HG03025 (cell line): ENCODE data around the gene GTPBP3.

Experiments
- ATAC-seq: cut with Tn5 transposase; IDR thresholded peaks from one replicate; pipeline ENCODE4 v1.9.1; 2021; ENCODE audit warnings: mild to moderate bottlenecking, moderate library complexity; ENCODE audit not compliant: unreplicated experiment, low FRiP score

The GTPBP3 gene

DNA sequence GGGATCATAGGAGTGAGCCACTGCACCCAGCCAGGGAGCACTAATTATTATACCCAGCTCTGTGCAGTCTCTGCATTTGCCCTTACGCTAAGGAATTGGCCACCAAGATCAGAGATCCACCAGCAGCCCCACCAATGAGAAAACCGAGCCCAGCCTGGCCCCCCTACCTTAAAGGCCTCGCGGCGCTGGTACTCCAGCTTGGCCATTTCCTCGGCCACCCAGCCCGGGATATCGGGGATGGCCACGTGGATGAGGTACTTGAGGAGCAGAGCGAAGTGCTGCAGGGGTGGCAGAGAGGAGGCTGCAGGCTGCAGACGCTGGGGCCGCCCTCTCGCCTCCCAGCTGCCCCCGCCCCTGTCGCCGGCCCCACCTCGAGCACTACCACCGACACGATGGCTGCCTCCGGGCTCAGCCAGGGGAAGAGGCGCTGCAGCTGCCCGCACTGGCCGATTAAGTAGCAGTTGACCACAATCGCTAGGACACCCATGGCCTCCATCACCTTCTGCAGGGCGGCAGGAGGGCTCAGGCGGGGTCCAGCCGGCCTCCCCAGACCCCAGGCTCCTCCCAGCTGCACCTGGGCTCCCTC, 10.2 kb upstream of the GTPBP3 start:
- no peak for ATAC-seq

DNA sequence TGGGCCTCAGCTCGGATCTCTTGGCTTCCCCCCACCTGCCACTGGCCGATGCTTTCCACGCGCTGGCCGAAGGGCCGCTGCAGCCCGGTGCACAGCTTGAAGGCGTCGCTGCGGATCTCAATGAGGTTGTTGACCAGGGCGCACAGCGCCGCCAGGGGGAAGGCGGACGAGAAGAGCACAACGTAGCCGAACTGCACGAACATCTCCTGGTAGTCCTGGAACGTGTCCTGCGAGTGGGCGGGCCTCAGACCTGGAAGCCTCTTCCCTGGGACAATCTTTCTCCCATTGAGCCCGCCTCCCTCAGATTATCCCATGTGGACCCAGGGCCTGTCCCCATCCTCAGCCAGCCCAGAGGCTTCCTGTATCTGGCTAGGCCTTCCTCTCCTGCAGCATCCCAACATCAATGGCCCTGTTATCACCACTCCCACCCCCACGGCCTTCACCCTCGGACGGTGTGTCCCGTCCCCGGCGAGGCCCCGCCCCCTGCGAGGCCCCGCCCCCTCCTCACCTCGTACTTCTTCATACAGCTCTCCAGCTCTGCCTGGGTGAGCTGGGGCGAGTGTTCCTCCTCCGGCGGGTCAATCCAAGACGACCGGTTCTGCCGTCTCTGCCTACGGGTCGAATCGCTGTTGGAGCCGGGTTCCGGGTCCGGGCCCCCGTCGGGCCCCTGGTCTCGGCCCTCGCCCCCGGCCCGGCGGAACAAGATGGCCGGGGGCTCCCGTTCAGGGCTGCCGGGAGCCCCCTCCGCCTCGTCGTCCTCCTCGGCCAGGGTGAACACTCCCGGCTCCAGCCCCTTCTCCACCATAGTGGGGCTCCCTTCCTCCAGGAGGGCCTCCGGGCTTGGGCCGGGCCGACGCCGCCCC, 9.5 kb upstream of the GTPBP3 start:
- no peak for ATAC-seq

DNA sequence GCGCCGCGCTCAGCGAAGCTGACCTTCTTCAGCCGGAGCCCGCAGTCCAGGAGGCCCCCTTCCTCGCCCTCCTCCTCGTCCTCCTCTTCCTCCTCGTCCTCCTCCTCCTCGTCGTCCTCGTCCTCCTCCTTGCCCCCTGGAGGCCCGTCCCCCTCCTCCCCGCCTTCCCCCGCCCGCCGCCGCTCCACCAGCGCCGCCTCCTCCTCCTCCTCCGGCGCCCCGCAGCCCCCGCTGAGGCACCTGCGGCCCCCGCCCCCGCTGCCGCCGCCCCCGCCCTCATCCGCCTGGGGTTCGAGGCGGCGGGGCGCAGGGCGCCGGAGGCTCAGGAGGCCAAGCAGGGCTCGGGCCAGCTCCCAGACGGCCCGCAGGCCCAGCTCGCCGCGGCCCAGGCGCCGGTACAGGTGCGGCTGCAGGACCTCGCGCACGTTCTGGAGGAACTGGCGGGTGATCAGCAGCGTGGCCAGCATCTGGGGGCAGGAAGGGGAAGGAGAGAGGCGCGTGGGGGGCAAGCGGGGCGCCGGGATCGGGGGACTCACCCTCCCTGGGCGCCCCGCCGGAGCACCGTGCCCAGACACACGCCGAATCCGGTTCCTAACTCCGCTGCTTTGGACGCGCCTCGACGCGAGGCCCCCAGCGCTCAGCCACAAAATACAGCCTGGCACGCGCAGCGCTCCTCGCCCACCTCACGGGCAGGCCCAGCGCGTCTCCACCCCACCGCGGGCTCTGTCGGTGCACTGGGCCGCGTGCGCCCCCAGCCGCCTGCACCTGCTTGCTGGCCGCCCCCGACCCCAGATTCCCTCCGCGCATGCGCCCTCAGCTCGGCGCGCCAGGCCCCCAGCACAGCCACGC, 8.6 kb upstream of the GTPBP3 start:
- no peak for ATAC-seq

DNA sequence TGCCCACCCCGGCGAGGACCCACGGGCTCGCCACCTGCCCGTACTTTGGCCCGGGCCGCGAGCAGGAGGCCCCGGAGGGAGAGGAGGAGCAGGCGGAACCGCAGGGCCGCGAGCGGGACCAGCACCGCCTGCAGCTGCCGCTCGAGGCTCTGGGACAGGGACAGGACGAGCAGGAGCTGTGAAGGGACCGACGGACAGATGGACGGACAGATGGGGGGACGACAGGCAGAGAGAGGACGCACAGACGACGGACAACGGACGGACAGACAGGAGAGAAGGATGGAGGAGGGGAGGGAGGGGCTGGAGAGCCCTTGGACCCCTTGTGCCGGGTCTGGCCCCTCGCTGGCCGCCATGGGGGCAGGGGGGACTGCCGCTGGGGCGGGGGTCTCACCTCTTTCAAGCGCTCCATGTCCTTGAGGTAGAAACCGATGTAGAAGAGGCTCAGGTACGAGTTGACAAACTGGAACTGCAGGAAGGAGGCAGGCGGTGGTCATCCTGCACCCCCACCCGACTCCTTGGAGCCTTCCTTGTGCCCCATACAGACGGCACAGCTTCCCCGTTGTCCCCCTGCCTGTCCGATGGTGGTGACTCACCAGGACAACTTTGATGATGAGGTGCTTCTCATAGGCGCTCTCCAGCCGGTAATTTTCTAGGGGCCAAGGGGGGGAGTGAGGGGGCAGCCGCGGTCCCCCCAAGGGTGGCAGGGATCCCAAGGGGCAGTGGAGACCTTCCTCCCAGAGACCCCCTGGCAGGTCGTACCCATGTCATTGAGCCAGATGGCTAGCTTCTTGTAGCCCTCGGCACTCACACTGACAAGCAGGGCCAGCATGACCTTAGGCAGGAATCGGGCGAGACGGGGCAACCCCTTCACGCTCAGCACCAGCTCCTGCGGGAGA, 7.7 kb upstream of the GTPBP3 start:
- no peak for ATAC-seq

DNA sequence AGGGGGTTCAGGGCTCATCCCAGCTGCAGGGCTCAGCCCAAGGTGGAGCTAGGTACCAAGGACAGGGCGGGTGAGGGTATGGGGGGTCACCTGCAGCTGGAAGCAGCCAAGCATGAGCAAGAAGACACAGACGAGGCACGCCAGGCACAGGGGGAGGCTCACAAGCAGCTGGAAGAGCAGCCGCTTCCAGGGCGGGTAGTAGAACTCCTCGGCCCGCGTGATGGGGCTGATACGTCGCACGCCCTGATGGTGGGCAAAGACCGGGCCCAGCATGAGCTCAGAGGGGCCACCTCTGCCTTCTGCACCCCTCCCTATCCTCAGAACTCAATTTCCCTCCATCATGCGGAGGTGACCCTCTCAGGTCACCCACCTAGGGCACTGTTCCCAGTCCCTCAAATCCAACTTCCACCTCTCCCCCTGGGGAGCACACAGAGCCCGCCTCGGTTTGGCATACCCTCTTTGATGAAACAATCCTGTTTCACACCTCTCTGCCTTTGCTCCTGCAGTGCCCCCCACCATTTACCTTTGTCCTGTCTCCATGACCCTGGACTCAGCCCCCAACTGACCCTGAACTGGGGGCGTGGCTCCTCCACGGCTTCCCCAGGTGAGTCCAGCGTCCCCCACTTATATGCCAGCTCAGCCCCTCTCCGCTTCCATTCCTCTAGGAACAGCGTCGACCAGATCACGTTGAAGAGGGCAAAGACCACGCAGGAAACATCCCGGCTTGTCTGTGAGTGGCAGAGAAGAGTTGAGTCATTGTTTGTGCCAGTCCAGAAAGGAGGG, 6.9 kb upstream of the GTPBP3 start:
- ATAC-seq: no peak

DNA sequence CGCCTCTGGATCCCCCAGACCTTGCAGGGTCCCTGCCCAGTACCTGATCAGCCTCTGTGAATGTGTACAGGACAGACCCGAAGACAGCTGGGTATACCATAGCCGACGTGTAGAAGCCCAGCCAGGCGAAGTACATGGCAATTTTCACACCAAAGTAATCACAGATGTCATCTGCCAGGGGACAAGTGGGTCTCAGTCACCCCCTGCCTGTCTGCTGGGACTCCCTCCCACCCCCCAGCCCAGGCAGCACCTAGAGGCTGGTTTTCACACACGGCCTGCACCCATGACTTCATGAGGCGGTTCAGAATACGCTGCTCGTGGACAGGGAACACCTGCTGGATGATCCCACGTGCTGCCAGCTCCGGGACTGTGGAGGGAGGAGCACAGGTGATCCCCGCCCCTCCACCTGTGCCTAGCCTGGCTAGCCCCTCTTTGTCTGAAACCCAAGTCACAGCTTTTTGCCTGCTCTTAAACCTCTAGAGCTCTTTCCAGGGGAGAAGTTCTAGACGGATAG, 6.3 kb upstream of the GTPBP3 start:
- ATAC-seq: no peak

DNA sequence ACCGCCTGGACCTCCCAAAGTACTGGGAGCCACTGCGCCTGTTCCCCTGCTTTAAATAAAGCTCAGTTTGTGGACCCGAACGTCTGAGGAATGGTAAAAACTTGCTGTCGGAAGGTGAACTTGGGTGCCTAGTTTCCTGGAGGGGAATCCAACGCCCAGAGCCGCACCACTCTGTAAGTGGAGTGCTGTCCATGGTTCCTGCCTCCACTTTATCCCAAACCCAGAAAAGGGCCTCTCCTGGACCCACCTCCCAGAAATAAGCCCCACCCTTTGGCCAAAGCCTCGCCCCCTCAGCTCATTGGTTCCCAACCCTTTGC, 5.0 kb upstream of the GTPBP3 start:
- ATAC-seq: no peak

DNA sequence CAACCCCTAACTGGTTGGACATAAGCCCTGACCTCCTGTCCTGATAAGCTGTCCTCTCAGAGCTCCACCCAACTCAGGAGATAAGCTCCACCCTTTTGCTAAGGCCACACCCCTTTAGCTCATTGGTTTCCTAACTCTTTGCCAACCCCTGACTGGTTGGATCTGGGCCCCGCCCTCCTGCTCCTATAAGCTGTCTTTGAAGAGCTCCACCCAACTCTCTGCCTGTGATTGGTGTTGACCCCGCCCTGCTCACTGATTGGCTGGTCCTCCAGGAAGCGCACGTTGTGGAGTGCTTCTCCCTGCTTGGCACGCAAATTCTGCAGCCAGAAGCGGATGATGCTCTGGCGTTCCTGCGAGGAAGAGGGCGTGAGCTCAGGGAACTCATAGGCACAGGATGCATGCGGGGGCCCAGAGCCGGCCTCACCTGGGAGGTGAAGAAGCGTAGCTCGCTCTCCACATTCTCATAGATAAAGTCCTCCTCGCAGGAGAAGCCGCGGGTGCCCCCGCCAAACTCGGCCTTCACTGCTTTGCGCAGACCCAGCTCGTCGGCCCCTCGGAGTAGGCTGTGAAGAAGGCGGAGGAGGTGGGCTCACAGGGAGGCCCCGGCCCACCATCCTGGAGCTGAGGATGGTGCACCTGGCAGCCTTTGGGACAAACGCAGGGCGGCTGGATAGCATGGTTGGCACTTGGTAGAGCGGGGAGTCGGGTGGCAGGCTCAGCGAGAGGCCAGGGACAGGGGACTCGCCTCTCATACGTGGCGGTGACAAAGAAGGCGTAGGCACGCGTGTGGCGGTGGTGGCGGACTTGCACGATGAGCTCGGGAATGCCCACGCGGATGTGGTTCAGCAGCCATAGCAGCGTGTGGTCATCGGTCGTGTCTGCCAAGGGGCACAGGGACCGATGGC, 4.4 kb upstream of the GTPBP3 start:
- ATAC-seq: no peak

DNA sequence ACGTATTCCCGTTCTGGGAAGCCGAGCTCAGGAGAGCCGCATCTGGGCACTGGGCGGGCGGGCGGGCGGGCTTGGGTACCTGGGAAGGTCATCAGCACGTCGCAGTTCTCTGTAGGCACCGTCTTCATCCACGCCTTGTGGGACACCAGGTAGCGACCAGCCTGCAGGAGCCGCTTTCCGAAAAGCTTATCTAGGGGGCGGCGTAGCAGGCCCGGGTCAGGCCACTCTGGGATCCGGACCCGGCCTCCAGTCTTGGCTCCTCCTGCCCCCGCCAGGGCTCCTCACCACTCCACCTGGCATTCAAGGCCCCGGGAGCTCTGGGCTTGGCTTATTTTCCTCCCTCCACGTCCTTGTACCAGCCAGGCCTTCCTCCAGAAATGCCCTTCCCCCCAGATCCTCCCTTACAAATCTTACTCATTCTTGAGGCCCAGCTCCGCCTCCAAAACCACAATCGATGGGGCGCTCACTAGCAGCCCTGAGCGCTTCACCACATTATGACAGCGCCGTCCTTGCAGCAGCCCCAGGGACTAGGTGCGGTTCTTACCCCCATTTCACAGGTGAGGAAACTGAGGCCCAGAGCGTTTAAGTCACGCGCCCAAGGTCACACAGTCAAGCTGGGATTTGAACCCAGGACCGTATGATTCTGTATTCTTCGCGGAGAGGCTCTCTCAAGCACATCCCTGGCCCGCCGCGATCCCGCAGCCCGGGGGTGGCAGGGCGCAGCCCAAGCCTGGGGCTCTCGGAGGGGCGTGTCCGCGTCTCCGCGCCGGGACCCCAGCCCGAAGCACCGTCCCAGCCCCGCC, 3.5 kb upstream of the GTPBP3 start:
- ATAC-seq: no peak

DNA sequence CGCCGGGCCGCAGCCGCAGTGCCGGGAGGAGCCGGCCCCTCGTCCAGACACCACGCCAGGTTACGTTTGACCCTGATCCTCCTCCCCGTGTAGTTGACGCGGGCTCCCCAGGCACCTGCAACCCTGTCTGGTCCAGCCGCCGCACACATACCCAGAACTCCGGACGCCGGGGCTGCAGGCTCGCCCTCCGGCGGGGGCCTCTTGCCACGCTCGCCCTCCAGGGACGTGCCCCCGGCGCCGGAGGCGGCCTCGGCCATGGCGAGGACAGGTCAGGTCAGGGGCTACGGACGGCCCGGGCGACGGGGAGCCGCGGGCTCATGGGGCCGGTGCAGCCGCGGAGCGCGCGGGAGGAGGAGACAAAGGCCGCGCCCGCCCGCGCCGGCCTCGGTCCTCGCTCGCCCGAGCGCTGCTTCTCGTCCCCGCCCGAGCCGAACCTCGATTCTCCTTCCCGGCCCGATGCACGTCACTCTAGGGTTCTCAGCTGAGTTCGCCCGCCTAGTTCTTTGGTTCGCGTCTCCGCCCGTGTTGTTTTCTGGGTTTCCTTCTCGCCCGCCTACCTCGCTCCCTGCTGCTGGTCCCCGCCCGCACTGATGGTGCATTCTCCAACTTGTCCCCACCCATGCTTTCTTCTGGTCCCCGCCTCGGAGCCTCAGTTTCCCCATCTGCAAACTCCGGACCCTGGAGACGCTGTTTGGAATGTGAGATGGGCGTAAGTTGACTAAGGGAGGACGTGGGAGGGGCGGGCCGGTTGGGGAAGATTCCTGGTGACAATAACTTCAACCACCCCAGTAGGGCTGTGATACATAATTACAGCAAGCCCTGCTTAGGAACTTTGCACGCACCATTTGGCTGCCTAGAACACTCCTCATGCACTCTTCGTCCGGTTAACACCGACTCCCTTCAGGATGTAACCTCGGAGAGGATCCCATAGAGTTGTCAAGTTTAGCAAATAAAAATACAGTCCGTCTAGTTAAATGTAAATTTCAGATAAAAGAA, 2.6 kb upstream of the GTPBP3 start, which contains the start of gene ANO8:
ANO8 (minus strand) TSS at position 442 of the 996 bp plus-strand sequence; CDS start at position 257, 185 bp downstream.
- peak; percentile 38 for ATAC-seq

DNA sequence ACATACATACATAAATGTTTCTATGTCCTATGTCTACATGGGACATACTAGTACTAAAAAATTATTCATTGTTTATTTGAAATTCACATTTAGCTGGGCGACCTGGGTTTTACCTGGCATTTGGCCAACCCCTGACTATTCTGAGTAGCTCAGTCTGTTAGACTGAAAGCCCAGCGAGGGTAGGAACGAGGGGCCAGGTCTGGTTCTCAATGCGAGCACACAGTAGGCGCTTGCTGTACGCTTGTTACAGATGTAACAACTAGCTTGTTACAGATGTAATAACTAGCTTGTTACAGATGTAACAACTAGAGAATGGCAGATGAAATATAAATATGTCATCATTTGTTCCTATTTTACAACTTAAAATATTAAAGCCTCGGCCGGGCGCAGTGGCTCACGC, 1.8 kb upstream of the GTPBP3 start:
- ATAC-seq: no peak

DNA sequence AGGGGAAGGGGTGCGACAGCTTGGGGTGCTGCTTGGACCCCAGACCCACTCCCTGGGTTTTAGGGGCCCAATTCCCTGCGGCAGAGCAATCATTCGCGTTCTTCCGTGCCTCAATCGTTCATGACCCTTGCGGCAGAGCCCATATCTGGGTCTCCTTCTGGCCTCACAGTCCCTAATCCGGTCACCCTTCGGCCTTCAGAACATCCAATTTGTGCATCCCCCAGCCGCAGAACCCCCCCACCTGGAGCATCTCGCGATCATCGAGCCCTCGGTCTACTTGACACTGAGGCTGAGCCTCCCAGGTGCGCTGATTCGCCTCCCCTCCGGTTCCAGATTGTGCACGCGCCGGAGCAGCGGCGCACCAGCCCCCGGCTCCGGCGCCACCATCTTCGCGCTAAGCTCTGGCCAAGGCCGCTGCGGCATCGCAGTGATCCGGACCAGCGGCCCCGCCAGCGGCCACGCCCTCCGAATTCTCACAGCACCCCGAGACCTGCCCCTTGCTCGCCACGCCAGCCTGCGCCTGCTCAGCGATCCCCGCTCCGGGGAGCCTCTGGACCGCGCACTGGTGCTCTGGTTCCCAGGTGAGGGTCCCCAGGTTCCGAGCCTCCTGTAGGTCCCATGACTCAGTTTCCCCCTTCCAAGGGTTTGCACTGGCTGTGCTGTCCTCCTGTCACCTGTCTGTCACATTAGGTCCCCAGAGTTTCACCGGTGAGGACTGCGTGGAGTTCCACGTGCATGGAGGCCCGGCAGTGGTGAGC, 501 bp downstream of the GTPBP3 start:
- no peak for ATAC-seq

DNA sequence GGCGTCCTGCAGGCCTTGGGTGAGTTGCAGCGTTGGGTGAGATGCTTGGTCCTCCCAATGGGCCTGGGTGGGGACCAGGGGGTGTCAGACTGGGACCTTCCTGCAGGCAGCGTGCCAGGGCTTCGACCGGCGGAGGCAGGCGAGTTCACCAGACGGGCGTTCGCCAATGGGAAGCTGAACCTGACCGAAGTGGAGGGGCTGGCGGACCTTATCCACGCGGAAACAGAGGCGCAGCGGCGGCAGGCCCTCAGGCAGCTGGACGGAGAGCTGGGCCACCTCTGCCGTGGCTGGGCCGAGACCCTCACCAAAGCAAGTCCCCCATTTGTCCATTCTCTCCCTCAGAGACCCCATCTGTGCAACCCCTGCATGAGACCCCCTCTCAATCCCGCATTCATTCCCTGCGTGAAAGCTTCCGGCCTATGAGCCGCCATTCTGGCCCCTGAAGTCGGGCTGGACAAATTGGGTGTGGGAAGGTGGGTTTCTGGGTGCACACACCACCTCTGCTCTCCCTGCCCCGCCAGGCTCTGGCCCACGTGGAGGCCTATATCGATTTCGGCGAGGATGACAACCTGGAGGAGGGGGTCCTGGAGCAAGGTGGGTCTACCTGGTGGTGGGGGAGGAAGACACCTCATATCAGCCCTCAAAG, 1.2 kb downstream of the GTPBP3 start:
- no peak for ATAC-seq

DNA sequence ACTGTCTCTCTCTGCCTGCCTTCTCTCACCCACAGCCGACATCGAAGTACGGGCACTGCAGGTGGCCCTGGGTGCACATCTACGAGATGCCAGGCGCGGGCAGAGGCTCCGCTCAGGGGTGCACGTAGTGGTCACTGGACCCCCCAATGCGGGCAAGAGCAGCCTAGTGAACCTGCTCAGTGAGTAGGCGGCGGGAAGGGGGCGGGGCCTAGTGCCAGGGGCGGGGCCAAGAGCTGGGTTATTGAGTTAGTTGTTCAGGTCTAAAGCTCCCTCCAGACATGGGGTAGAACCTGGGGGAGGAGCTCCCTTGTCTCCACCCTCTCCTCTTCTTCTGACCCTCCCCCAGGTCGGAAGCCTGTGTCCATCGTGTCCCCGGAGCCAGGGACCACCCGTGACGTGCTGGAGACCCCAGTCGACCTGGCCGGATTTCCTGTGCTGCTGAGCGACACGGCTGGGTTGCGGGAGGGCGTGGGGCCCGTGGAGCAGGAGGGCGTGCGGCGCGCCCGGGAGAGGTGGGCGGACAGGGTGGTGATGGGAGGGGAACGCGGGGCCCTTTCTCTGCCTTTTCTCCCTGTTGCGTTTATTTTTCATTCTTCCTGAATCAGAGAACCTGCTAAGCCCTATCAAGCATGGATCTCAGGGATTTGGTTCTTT, 1.9 kb downstream of the GTPBP3 start:
- ATAC-seq: no peak
